Activated naive CD8-positive, alpha-beta T cell treated with anti-CD3 and anti-CD28 coated beads for 36 hours (primary cell): ENCODE data around the gene PPP1R12C. TPM values are rescaled to one million over a fixed set of nuclear protein-coding genes. Genes with fewer than 3 reads are reported as not detected.
A peak's percentile ranks its signal among the peaks of the same experiment; 100 is the strongest.

ENCODE experiments used
- DNase-seq: peaks from one replicate; pipeline ENCODE4 v3.0.0; 2021
- H3K27ac Mint-ChIP-seq: one replicate; pipeline ENCODE4 v1.8.0; 2022; ENCODE audit warnings: mild to moderate bottlenecking, moderate library complexity, mixed read lengths
- H3K27me3 Mint-ChIP-seq: one replicate; pipeline ENCODE4 v1.8.0; 2022; ENCODE audit warnings: mild to moderate bottlenecking, mixed read lengths
- H3K36me3 Mint-ChIP-seq: one replicate; pipeline ENCODE4 v1.8.0; 2021; ENCODE audit warnings: mild to moderate bottlenecking, mixed read lengths
- H3K4me1 Mint-ChIP-seq: one replicate; pipeline ENCODE4 v1.8.0; 2021; ENCODE audit warnings: mixed read lengths
- H3K4me3 Mint-ChIP-seq: one replicate; pipeline ENCODE4 v1.8.0; 2022; ENCODE audit warnings: mild to moderate bottlenecking, moderate library complexity, mixed read lengths
- H3K9me3 Mint-ChIP-seq: one replicate; pipeline ENCODE4 v1.8.0; 2022; ENCODE audit warnings: mixed read lengths
- total RNA-seq, 2 experiments: library from RNA; stranded (reverse); gene quantifications; one replicate each; pipeline ENCODE4 v1.2.3, GENCODE V29; 2021

Gene PPP1R12C
- total RNA-seq, 2 experiments from 2014 or later = 67.2 to 73.5 TPM

GRCh38 chr19:55044286-55044685, 73.2 kb downstream of the PPP1R12C start:
- H3K4me3 Mint-ChIP-seq = no peak overlapping the region
- DNase-seq = no peak
- H3K27me3 Mint-ChIP-seq = no peaks in the 10 kb centered on the region
- H3K9me3 Mint-ChIP-seq = no peaks in the 10 kb centered on the region
- H3K27ac Mint-ChIP-seq = no peak overlapping the region
- H3K4me1 Mint-ChIP-seq = peaks cover 22% of the 10 kb centered on the region
- peaks cover 49% of the 10 kb centered on the region for H3K36me3 Mint-ChIP-seq

- Mint-ChIP-seq H3K4me3 (peak overlapping the region; percentile 56), H3K27ac (peak overlapping the region; percentile 88), H3K27me3 (no peaks in the 10 kb centered on the region), H3K36me3 (peaks cover 48% of the 10 kb centered on the region), H3K4me1 (peaks cover 25% of the 10 kb centered on the region), H3K9me3 (no peaks in the 10 kb centered on the region)
- DNase-seq = no peak
Measured at GRCh38 chr19:55042688-55043087, 74.7 kb downstream of the PPP1R12C start.

GRCh38 chr19:55042344-55042678, 75.1 kb downstream of the PPP1R12C start:
- peak overlapping the region; percentile 56 for H3K4me3 Mint-ChIP-seq
- H3K4me1 Mint-ChIP-seq = peaks cover 25% of the 10 kb centered on the region
- H3K9me3 Mint-ChIP-seq = no peaks in the 10 kb centered on the region
- DNase-seq = no peak
- peak overlapping the region; percentile 88 for H3K27ac Mint-ChIP-seq
- H3K27me3 Mint-ChIP-seq = no peaks in the 10 kb centered on the region
- H3K36me3 Mint-ChIP-seq = peaks cover 48% of the 10 kb centered on the region

- peaks cover 48% of the 10 kb centered on the region for H3K36me3 Mint-ChIP-seq
- peak overlapping the region; percentile 88 for H3K27ac Mint-ChIP-seq
- peak; percentile 68 for DNase-seq
- H3K9me3 Mint-ChIP-seq = no peaks in the 10 kb centered on the region
- H3K27me3 Mint-ChIP-seq = no peaks in the 10 kb centered on the region
- peaks cover 27% of the 10 kb centered on the region for H3K4me1 Mint-ChIP-seq
- peak overlapping the region; percentile 56 for H3K4me3 Mint-ChIP-seq
Measured at GRCh38 chr19:55041627-55042343, 75.7 kb downstream of the PPP1R12C start.

- Mint-ChIP-seq H3K4me3 (peak overlapping the region; percentile 56), H3K27me3 (no peaks in the 10 kb centered on the region), H3K9me3 (no peaks in the 10 kb centered on the region), H3K27ac (peak overlapping the region; percentile 88), H3K36me3 (peaks cover 44% of the 10 kb centered on the region), H3K4me1 (peaks cover 27% of the 10 kb centered on the region)
- no peak for DNase-seq
Measured at GRCh38 chr19:55041244-55041626, 76.2 kb downstream of the PPP1R12C start.

Other genes with a start within 250 kb of the PPP1R12C start
- gene FCAR, start 243.4 kb downstream of the PPP1R12C start, total RNA-seq = not detected
- under 1 TPM in 1 of 2 experiments, not detected in 1; 0.43 TPM for gene NCR1, start 211.5 kb downstream of the PPP1R12C start, total RNA-seq
- gene NLRP7, start 170.1 kb downstream of the PPP1R12C start, total RNA-seq = not detected
- 10 to 100 TPM; 19.9 to 20.8 TPM for gene NLRP2, start 151.3 kb downstream of the PPP1R12C start, total RNA-seq
- not detected for gene GP6, start 79.4 kb downstream of the PPP1R12C start, total RNA-seq
- 10 to 100 TPM; 21.7 to 24.0 TPM for gene RDH13, start 54.5 kb downstream of the PPP1R12C start, total RNA-seq
- 1 to 10 TPM; 1.3 to 1.5 TPM for gene EPS8L1, start 41.8 kb downstream of the PPP1R12C start, total RNA-seq
- not detected for gene TNNT1, start 31.6 kb upstream of the PPP1R12C start, total RNA-seq
- under 1 TPM in 1 of 2 experiments, not detected in 1; 0.25 TPM for gene TNNI3, start 40.1 kb upstream of the PPP1R12C start, total RNA-seq
- gene DNAAF3, start 49.0 kb upstream of the PPP1R12C start, total RNA-seq = not detected
- gene SYT5, start 62.7 kb upstream of the PPP1R12C start, total RNA-seq = not detected
- not detected for gene PTPRH, start 91.9 kb upstream of the PPP1R12C start, total RNA-seq
- 1 to 10 TPM; 7.3 to 7.9 TPM for gene TMEM86B, start 111.1 kb upstream of the PPP1R12C start, total RNA-seq
- 100 to 1,000 TPM; 226 to 227 TPM for gene PPP6R1, start 141.4 kb upstream of the PPP1R12C start, total RNA-seq
- 10 to 100 TPM; 68.0 to 69.7 TPM for gene HSPBP1, start 162.5 kb upstream of the PPP1R12C start, total RNA-seq
- gene BRSK1, start 166.4 kb upstream of the PPP1R12C start, total RNA-seq = 1 to 10 TPM; 5.6 to 6.4 TPM
- not detected for gene TMEM150B, start 207.7 kb upstream of the PPP1R12C start, total RNA-seq
- 10 to 100 TPM; 14.9 to 15.4 TPM for gene KMT5C, start 222.2 kb upstream of the PPP1R12C start, total RNA-seq
- not detected for gene COX6B2, start 237.1 kb upstream of the PPP1R12C start, total RNA-seq
- gene GARIN5B, start 245.6 kb upstream of the PPP1R12C start, total RNA-seq = not detected